HCT116 (cell line): ENCODE measurements around the gene SCRN2.

ENCODE experiments used
- CBX3 ChIP-seq: IDR thresholded peaks from 2 replicates; pipeline ENCODE4 v1.6.1; 2012; ENCODE audit warnings: low read depth
- CEBPB ChIP-seq: IDR thresholded peaks from 2 replicates; pipeline ENCODE4 v1.6.1; 2012; ENCODE audit warnings: low read depth
- ELF1 ChIP-seq: IDR thresholded peaks from 2 replicates; pipeline ENCODE4 v1.6.1; 2012; ENCODE audit warnings: low read depth, borderline replicate concordance
- EZH2 ChIP-seq: fragments of 200-600 bp; sonication (generic); IDR thresholded peaks from 2 replicates; pipeline ENCODE4 v1.6.1; 2017; ENCODE audit warnings: antibody characterized with exemption, mixed run types
- POLR2A ChIP-seq: IDR thresholded peaks from 2 replicates; pipeline ENCODE4 v1.7.0; 2011; ENCODE audit warnings: borderline replicate concordance; ENCODE audit not compliant: insufficient read depth, insufficient read length; ENCODE audit errors: extremely low read depth
- POLR2AphosphoS5 ChIP-seq: IDR thresholded peaks from 2 replicates; pipeline ENCODE4 v1.6.1; 2011; ENCODE audit warnings: mild to moderate bottlenecking, low read depth, low read length, moderate library complexity
- SIN3A ChIP-seq: IDR thresholded peaks from 2 replicates; pipeline ENCODE4 v1.6.1; 2012; ENCODE audit warnings: low read depth
- ZFX ChIP-seq: fragments of 450-650 bp; IDR thresholded peaks from 2 replicates; pipeline ENCODE4 v1.6.1; 2017
- TF ChIP-seq, protein P1 (sequence below), 3 experiments: fragments of 200-600 bp in 1 of 3; sonication (generic) in 1 of 3; IDR thresholded peaks in 2 of 3; conservative IDR thresholded peaks in 1 of 3; 2 replicates each; pipeline ENCODE4 v1.5.1; 2012 to 2017; ENCODE audit warnings: low read depth in 2 of 3, low read length in 2 of 3, antibody characterized with exemption in 1 of 3, borderline replicate concordance in 1 of 3, control low read depth in 1 of 3, mild to moderate bottlenecking in 1 of 3, mixed read lengths in 1 of 3, mixed run types in 1 of 3, moderate library complexity in 1 of 3; ENCODE audit not compliant: insufficient read depth in 1 of 3

GRCh38 chr17:47810200-47810821 lies 30.8 kb downstream of the SCRN2 start:
- TF ChIP-seq, protein P1, sequence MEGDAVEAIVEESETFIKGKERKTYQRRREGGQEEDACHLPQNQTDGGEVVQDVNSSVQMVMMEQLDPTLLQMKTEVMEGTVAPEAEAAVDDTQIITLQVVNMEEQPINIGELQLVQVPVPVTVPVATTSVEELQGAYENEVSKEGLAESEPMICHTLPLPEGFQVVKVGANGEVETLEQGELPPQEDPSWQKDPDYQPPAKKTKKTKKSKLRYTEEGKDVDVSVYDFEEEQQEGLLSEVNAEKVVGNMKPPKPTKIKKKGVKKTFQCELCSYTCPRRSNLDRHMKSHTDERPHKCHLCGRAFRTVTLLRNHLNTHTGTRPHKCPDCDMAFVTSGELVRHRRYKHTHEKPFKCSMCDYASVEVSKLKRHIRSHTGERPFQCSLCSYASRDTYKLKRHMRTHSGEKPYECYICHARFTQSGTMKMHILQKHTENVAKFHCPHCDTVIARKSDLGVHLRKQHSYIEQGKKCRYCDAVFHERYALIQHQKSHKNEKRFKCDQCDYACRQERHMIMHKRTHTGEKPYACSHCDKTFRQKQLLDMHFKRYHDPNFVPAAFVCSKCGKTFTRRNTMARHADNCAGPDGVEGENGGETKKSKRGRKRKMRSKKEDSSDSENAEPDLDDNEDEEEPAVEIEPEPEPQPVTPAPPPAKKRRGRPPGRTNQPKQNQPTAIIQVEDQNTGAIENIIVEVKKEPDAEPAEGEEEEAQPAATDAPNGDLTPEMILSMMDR (IDR thresholded peaks at IDR 0.05 in 2 of 3, conservative IDR thresholded peaks at IDR 0.05 in 1 of 3; ENCODE audit: borderline replicate concordance in 1 of 3, insufficient read depth in 1 of 3, low read depth in 2 of 3, low read length in 2 of 3) = no peak
- no peak for TF ChIP-seq POLR2A
- peak; percentile 35; the same call in 1 of the 2 replicates for TF ChIP-seq POLR2AphosphoS5
- TF ChIP-seq EZH2 = no peak
- no peak; the same call in 1 of the 2 replicates for TF ChIP-seq SIN3A
- TF ChIP-seq CEBPB = no peak
- TF ChIP-seq CBX3 = no peak; the same call in 1 of the 2 replicates
- no peak for TF ChIP-seq ZFX
- no peak for TF ChIP-seq ELF1
